ENCODE measurements around the gene DOK3. TPM values are rescaled to one million over a fixed set of nuclear protein-coding genes. Genes with fewer than 3 reads are reported as not detected.

DOK3 gene
- total RNA-seq, 1 experiment from 2014 or later = 12.4 TPM

DNA sequence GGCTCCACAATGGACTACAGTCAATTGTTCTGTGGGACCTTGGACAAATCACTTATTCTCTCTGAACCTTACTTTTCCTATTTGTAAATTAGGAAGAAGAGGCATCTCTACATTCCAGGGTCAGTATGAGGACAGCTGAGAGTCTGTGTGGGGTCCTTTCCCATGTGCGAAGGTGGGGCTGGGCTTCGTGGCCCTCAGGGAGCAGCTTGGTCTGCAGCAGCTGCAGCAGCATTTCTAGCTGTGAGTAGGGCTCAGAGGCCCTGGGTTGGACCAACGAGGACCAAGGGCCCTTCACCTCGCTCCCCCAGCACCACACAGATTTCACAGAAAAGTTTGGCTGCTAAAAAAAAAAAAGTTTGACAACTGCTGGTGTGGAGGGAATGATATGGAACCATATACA lies 16.6 kb upstream of the DOK3 start:
- Histone ChIP-seq H3K4me1 (ENCODE audit: control insufficient read depth, insufficient read depth, low read length) (0 out of 2 replicates have a peak, but pooled peaks cover under 1% of the 10 kb centered on the region), H3K27ac (ENCODE audit: low read length) (no peak overlapping the region), H3K27me3 (ENCODE audit: control insufficient read depth, insufficient read depth, low read length) (no peaks in the 10 kb centered on the region), H3K4me3 (ENCODE audit: low read depth in 2 of 2, low read length in 2 of 2) (no peak overlapping the region), H3K36me3 (ENCODE audit: control insufficient read depth, insufficient read depth, low read length) (peaks cover 17% of the 10 kb centered on the region), H3K9me3 (ENCODE audit: control insufficient read depth, insufficient read depth, low read depth, low read length) (no peaks in the 10 kb centered on the region)
- no peak for TF ChIP-seq TCF7L2 (IDR thresholded peaks at IDR 0.05; ENCODE audit: low read depth, low read length)
- TF ChIP-seq, protein P1, sequence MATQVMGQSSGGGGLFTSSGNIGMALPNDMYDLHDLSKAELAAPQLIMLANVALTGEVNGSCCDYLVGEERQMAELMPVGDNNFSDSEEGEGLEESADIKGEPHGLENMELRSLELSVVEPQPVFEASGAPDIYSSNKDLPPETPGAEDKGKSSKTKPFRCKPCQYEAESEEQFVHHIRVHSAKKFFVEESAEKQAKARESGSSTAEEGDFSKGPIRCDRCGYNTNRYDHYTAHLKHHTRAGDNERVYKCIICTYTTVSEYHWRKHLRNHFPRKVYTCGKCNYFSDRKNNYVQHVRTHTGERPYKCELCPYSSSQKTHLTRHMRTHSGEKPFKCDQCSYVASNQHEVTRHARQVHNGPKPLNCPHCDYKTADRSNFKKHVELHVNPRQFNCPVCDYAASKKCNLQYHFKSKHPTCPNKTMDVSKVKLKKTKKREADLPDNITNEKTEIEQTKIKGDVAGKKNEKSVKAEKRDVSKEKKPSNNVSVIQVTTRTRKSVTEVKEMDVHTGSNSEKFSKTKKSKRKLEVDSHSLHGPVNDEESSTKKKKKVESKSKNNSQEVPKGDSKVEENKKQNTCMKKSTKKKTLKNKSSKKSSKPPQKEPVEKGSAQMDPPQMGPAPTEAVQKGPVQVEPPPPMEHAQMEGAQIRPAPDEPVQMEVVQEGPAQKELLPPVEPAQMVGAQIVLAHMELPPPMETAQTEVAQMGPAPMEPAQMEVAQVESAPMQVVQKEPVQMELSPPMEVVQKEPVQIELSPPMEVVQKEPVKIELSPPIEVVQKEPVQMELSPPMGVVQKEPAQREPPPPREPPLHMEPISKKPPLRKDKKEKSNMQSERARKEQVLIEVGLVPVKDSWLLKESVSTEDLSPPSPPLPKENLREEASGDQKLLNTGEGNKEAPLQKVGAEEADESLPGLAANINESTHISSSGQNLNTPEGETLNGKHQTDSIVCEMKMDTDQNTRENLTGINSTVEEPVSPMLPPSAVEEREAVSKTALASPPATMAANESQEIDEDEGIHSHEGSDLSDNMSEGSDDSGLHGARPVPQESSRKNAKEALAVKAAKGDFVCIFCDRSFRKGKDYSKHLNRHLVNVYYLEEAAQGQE (IDR thresholded peaks at IDR 0.05; ENCODE audit: insufficient read depth in 1 of 2, low read depth in 2 of 2, low read length in 1 of 2) = no peak
- TF ChIP-seq, protein P2, sequence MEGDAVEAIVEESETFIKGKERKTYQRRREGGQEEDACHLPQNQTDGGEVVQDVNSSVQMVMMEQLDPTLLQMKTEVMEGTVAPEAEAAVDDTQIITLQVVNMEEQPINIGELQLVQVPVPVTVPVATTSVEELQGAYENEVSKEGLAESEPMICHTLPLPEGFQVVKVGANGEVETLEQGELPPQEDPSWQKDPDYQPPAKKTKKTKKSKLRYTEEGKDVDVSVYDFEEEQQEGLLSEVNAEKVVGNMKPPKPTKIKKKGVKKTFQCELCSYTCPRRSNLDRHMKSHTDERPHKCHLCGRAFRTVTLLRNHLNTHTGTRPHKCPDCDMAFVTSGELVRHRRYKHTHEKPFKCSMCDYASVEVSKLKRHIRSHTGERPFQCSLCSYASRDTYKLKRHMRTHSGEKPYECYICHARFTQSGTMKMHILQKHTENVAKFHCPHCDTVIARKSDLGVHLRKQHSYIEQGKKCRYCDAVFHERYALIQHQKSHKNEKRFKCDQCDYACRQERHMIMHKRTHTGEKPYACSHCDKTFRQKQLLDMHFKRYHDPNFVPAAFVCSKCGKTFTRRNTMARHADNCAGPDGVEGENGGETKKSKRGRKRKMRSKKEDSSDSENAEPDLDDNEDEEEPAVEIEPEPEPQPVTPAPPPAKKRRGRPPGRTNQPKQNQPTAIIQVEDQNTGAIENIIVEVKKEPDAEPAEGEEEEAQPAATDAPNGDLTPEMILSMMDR (IDR thresholded peaks at IDR 0.05) = no peak
- TF ChIP-seq SIN3A (IDR thresholded peaks at IDR 0.05; ENCODE audit: borderline replicate concordance, insufficient read depth, low read depth, low read length) = no peak
- TF ChIP-seq POLR2AphosphoS5 (IDR thresholded peaks at IDR 0.05; ENCODE audit: low read depth, low read length) = no peak
- POLR2A ChIA-PET = no interaction called here
- CTCF ChIA-PET = no interaction called here
- ATAC-seq (no peak), DNase-seq (ENCODE audit: low read depth, low spot score) (no peak)
- BruUV-seq (replicated peaks) = no TSS peak
- intact Hi-C loops (cut with micrococcal nuclease; ENCODE audit: unreplicated experiment) (no loop called here), in situ Hi-C loops (cut with HindIII; ENCODE audit: low pct_unique_long_range_greater_than_20kb, low sequenced_read_pairs) (no loop called here)

DNA sequence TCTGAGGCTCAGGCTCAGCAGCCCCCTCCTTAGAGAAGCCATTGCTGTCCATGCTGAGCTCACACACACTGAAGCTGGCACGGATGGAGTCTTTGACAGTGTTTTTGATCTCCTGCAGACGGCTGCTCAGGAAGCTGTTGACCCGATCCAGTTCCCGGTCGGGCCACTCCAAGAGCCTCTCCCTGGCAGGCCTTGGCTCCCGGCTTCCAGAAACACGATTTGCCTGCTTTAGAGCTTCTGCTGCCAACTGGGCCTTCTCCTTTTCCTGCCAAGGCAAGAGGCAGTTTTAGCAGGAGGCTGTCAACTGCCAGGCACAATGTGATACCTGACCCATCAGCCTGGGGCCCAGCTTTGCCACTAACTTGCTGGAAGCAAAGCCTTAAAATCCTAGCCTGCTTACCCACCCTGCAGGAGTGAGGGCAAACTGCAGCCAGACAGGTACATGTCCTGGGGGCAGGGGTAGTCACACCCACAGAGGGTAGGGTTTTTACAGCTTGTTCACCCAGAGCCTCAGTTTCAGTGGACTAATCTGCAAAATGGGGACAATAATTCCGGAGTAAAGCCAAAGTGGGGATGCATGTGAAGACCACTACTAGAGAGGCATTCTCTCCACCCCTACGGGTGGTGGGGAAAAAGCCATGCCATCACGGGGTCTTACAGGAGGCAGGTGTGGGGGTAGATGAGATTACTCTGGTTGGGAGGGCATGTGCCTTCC lies 15.5 kb upstream of the DOK3 start:
- POLR2A ChIA-PET = no interaction called here
- TF ChIP-seq TCF7L2 (IDR thresholded peaks at IDR 0.05; ENCODE audit: low read depth, low read length) (no peak), SIN3A (IDR thresholded peaks at IDR 0.05; ENCODE audit: borderline replicate concordance, insufficient read depth, low read depth, low read length) (no peak), POLR2AphosphoS5 (IDR thresholded peaks at IDR 0.05; ENCODE audit: low read depth, low read length) (no peak)
- TF ChIP-seq, protein P2 (IDR thresholded peaks at IDR 0.05) = no peak
- TF ChIP-seq, protein P1 (IDR thresholded peaks at IDR 0.05; ENCODE audit: insufficient read depth in 1 of 2, low read depth in 2 of 2, low read length in 1 of 2) = no peak
- no peaks in the 10 kb centered on the region for H3K27me3 ChIP-seq (ENCODE audit: control insufficient read depth, insufficient read depth, low read length)
- CTCF ChIA-PET = no interaction called here
- H3K4me3 ChIP-seq (ENCODE audit: low read depth in 2 of 2, low read length in 2 of 2) = no peak overlapping the region
- no peak for ATAC-seq
- intact Hi-C loops (cut with micrococcal nuclease; ENCODE audit: unreplicated experiment) (no loop called here), in situ Hi-C loops (cut with HindIII; ENCODE audit: low pct_unique_long_range_greater_than_20kb, low sequenced_read_pairs) (no loop called here)
- H3K4me1 ChIP-seq (ENCODE audit: control insufficient read depth, insufficient read depth, low read length) = peaks cover 2% of the 10 kb centered on the region; the same call in 1 of the 2 replicates
- DNase-seq (ENCODE audit: low read depth, low spot score) = no peak
- peaks cover 13% of the 10 kb centered on the region for H3K36me3 ChIP-seq (ENCODE audit: control insufficient read depth, insufficient read depth, low read length)
- no TSS peak for BruUV-seq (replicated peaks)
- H3K9me3 ChIP-seq (ENCODE audit: control insufficient read depth, insufficient read depth, low read depth, low read length) = no peaks in the 10 kb centered on the region
- no peak overlapping the region for H3K27ac ChIP-seq (ENCODE audit: low read length)
